RPMI7951 (cell line): Measurements from ENCODE around the gene TEX29. TPM values are rescaled to one million over a fixed set of nuclear protein-coding genes. Genes with fewer than 3 reads are reported as not detected.

Experiments used
- DNase-seq: peaks from one replicate; pipeline ENCODE4 v3.0.0-alpha.2; 2012; ENCODE audit warnings: low read depth
- total RNA-seq: library from RNA; depleted of rRNA; stranded (reverse); fragments of >200 nt; shearing (Covaris generic); gene quantifications from 2 replicates; pipeline ENCODE4 v1.2.3, GENCODE V29; 2014

The TEX29 gene
- total RNA-seq, 1 experiment from 2014 or later = not detected

DNA sequence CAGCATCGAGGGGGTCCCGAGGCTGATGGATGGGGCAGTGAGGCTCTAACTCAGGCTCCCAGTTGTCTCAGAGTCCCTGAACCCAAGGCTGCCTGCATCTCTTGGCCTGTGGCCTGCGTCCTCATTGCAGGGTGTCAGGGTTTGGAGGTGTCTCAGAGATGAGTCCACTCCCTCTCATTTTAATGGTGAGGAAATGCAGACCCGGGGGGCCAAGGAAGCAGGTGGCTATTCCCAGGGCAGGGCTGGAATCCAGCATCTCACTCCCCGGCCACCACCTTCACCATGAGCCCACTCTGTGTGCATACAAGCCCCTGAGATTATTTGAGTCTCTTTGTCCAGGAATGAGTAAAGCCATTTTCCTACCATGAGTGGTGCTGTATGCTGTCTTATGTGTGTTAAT lies 21.4 kb downstream of the TEX29 start:
- no peak for DNase-seq

DNA sequence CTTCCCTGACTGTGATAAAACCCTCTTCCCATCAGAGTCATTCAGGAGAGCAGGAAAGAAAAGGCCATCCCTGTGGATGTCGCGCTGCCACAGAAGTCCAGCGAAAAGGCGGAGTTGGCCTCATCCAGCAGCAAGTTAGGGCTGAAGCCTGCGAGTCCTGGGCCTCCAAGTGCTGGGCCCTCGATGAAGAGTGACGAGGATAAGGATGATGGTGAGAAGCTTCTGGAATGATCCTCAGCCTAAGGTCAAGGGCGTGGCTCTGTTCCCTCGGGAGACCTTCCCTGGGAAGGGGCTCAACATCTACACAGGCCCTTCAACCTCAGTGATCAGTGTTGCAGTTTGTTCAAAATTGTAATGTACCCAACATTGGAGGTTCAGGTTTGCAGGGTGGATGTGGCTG lies 22.3 kb downstream of the TEX29 start:
- no peak for DNase-seq

DNA sequence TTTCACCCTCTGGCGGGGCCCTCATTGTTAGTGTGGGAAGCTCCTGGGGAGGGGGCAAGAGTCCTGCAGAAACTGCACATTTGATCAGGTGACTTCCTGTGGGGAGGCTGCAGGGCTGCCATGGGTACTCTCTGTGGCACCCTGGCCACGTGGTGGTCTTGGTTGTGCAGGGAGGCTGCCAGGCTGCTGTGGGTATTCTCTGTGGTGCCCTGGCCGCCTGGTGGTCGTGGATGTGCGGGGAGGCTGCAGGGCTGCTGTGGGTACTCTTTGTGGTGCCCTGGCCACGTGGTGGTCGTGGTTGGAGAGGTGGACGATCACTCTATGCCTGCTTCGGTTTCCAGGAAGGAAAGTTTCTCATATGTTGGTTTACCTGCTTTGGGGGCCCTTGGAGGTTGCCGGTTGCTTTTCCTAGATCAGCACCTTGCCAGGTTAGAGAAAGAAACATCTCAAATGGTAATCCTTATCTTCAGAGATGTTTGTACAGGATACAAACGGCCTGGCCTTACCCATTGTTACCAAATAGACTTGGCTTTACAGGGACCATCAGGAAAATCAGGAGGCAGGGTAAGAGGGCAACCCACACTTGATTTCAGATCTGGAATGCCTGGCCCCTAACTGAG lies 22.9 kb downstream of the TEX29 start:
- DNase-seq = no peak

DNA sequence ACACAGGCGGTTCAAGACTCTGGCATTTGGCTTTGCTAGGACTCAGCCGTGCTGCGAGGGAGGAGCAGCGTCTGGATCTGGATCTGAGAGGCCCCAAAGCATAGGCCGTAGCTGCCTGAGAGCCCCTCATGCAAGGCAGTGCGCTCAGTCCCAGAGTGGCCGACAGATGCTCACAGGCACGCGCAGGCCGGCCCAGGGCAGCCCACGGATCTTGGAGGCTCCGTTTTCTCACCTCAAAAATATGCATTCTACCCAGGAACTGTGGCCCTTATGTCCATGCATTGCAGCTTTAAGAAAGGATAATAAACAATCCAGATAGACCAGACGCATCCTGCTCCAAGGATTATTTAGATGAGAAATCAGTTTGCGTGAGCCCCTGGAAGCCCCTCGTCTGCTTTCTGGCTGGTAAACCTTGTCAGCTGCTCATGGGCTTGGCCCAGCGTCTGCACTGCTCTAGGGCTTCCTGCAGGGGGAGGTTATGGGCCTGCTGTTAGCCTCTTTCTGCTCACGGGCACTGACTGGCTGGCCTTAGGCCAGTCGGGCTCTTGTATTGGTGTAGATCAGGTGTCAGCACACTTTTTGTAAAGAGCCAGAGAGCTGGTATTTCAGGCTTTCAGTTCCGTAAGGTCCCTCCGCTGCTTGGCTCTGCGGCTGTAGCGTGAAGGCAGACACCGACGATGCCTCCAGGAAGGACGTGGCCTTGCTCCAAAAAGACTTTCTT lies 24.2 kb downstream of the TEX29 start:
- DNase-seq = no peak

- DNase-seq = no peak
These were observed 25.2 kb downstream of the TEX29 start for GRCh38 chr13:111345682-111346081.

DNA sequence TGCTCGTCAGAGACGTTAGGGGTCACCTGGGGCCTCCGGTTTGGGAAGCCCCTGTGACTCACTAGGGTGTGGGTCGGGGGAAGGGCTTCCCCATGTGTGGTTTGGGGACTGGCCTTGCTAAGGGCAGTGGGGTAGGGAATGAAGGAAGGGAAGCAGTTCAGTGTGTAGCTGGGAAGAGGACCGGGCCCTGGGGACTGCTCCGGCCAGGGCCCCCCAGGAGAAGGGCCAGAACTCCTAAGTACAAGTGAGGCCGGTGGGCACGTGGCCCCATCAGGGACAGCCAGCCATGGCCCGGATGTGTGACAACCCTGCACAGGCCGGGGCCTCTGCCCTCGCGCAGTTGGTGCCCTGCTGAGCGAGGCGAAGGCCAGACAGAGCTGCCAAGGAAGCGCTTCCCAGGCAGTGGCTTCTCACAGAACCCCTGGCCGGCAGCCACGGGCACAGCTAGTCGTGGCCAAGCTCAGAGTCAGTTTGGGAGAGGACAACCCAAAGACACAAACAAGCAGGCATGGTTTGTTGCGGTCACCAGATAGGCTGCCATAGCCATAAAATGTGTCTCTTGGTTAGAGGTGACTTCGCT lies 25.7 kb downstream of the TEX29 start:
- no peak for DNase-seq

DNA sequence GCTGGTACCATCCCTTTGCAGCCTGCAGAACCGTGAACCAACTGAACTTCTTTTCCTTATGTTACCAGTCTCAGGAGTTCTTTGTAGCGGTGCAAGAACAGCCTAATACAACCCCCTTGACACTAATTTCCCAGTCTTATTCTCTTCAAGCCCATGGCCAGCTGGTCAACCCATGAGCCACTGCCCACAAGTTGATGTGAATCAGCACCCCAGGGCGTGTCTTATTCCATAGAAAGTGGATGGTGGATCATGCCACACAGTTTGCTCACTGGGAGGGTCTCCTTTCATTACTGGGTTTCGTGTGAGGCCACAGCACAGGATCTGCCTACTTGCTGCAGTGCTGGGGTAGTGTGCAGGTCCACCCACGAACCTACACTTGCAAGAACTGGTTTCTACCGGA lies 27.0 kb downstream of the TEX29 start:
- no peak for DNase-seq

DNA sequence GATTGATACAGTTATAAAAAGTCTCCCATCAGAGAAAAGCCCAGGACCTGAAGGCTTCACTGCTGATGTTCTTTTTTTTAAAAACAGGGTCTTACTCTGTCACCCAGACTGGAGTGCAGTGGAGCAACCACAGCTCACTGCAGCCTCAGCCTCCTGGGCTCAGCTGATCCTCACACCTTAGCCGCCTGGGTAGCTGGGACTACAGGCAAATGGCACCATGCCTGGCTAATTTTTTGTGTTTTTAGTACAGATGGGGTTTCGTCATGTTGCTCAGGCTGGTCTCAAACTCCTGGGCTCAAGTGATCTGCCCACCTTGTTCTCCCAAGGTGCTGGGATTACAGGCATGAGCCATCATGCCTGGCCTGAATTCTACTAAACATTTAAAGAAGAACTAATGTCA lies 33.1 kb downstream of the TEX29 start:
- no peak for DNase-seq

DNA sequence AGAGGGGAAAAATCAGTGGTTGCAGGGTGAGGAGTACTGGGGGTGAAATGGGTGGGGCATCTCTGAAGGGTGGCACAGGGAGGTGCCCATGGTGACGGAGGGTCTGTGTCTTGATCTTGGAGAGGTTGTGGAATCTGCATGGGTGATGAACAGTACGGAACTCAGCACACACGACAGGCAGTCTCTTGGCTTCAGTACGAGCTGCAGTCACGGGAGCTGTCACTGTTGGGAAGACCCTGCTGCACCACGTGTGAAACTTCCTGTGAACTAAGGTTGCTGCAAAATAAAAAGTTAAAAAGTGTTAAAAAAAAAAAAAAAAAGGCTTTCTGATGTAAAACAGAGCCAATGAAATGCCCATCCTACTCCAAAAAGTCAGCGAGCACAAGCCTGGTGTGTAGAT lies 34.3 kb downstream of the TEX29 start:
- no peak for DNase-seq

- DNase-seq = no peak
These were observed 36.4 kb downstream of the TEX29 start for GRCh38 chr13:111356795-111357194.

DNA sequence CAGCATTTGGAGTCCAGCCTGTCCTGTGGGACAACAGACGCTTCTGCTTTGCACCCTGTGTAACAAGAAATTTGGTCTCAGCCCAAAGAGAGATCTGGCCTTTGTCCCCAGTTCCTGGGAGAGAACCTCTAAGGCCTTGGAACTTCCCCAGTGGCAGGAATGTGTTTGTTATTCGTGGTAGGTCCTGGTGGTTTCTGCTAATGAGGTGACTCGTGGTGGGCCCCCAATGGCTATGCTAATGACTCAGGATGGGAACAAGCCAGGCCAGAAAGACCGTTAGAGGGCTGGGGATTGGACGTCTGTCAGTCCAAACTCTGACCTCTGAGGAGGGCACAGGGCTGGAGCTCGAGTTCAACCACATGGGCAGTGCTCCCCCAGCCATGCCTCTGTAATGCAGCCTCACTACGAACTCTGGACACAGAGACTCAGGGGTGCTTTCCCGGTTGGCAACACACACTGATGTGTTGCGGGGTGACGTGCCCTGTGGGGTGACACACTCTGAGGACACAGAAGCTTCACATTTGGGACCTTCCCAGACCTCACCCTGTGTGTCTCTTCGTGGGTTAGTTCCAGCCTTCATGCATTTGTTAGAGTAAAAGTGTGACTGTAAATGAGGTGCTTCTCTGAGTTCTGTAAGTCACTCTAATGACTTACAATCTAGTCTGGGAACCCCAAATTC lies 38.9 kb downstream of the TEX29 start:
- DNase-seq = no peak

DNA sequence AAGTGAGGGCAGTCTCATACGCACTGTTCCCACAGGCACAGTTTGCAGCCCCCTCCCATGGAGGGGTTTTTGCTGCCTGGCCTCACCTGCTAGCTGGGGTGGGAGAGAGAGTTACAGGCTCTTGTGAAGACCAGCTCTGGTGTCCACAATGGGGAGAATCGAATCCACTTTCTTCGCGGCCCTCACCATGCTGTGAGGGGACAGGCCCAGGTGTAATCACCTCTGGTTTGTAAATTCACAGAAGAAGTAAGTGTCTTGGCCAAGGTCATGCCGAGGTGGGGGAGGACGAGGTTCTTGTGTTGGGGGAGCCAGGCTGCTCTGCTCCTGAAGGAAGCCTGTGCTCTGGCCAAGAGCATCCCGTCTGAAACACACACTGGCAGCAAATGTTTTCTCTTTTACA lies 39.5 kb downstream of the TEX29 start:
- DNase-seq = no peak

GRCh38 chr13:111360452-111360851 lies 40.0 kb downstream of the TEX29 start:
- no peak for DNase-seq

GRCh38 chr13:111361046-111361872 lies 40.8 kb downstream of the TEX29 start:
- no peak for DNase-seq

DNA sequence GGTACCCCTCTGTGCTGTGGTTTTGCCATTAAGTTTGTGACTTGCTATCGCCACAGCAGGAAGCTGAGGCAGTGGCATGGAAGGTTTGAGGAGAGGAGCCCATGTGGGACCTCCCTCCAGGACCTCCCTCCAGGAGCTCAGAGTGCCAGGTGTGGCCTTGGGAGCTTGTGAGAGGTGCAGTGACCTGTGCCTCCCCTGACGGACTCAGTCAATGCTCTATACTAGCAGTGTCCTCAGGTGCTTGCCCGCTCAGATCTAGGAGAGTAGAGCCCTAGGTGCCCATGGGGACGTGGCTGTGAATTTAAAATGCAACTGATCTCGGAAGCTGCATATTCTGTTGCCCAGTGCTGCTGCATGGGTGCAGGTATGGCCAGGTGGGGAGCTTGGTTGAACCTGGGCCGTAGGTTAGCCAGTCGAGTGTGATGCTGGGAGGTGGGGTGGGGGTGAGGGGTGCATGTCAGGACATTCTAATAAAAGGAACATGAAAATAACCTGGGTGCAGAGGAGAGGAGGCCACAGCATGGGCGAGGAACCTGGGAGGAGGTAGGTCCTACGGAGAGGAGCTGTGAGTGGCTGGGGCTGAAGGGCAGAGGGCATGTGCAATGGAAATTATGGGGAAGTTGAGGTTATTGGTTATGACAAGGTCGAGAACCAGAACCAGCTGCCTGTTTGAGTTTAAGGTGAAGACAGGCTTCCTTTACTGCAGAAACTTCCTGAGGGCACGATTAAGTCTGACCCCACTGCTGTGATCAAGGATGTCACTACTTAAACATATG lies 41.6 kb downstream of the TEX29 start:
- DNase-seq = no peak

DNA sequence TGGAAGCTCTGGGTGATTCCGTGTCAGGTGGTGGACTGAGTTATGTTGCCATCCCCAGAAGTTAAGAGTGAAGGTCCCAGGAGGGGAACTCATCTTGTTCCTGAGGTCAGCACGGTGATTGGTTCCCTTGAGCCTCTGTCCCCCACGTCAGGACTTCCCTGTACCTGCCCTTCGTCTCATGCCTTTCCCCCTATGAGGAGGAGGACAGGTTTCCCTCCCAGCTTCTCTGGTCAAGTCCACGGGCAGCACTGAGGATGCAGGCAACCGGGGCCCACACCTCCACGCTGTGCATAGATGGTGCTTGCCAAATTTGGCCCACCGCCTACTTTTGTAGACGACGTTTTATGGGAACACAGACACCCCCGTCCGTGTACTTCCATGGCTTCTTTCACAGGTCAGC lies 42.7 kb downstream of the TEX29 start:
- DNase-seq = no peak

DNA sequence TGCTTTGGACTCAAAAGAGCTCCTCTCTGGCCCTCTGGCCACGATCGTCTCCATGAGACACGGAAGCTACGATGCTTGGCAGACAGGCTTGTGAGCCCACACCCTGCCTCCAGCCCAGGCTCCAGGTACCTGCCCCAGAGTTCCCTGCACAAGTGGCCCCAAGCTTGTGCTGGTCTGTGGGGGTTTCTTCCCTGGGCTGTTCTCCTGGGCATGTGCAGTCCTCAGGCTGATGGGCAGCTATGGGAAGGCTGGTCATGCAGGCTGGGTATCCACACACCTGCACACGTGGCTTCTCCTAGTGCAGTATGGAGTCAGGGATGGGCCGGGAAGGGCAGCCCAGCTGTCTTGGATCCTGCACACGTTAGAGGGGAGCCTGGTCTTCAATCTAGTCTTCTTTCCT lies 43.1 kb downstream of the TEX29 start:
- DNase-seq = no peak

DNA sequence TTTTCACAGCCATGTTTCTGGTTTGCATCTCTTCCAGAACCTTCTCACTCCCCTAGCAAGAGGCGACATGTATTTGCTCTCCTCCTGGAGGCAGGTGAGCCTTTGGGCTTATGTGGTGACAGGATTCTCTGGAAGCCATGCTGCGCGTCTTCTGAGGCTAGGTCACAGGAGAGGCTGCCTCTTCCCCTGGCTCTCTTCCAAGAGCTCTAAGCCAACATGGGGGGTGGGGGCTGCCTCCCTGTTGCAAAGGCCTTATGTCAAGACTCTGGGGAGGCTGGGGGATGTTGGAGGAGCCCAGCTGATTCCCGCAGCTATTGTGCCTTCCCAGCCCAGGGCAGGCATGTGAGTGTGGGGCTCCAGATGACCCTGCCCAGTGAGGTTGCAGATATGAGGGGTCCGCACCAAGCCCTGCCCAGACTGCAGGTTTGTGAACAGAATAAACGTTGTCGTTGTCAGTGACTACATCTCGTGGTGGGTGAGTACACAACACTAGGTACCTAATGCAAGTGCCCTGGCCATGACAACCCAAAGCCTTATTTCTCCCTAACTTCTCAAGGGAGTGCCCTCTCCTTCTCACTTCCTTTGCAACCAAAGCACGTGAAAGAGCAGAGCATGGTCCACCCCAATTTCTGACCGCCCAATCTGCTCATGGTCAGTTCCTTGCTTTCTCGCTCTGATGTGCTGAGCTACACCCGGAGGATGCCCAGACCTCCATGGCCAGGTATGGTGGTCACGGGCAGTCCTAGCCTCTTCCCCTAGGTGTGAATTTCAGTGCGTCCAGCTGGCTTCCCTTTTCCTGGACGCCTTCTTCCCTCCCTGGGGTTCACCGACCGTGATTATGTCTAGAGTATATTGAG lies 44.9 kb downstream of the TEX29 start:
- DNase-seq = no peak

DNA sequence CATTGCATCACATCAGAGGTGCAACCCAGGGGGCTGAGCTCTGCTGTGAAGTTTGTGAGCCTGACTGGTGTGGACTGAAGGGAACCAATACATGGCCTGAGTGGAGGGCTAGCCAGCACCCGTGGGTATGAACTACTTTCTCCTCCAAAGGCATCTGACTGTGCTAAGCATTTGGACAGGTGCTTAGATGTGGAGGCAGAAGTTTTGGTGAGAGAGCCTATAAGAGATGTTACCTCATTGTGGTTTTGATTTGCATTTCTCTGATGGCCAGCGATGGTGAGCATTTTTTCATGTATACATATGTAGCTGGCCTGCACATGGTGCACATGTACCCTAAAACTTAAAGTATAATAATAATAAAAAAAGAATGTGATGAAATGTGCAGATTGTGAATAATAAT lies 46.9 kb downstream of the TEX29 start:
- DNase-seq = no peak

DNA sequence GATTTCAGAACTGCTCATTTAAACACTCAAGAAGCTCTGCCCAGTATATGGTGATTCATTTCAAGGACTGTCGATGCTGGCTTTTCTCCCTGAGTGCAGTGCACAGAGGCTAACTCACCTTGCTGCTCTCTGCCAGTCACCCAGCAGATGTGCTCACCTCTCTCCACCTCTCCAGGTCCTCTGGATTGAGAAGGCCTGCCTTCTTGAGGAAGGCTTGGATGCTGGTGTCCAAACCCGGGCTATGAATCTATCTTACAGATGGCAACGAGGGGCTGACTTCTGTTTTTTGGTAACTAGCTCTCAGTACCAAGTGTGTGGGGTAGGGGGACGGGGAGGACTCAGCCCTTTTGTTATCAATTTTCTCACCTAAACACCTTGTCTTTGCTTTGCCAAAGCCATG lies 47.6 kb downstream of the TEX29 start:
- DNase-seq = no peak
